OCI-LY3 (cell line): Measurements from ENCODE around the gene EMC6.
A peak's percentile ranks its signal among the peaks of the same experiment; 100 is the strongest.

Source experiments
- H2AFZ ChIP-seq: fragments of 200-600, 300-600 bp; shearing (Covaris generic); 2 replicates; pipeline ENCODE4 v1.6.0; 2014; ENCODE audit warnings: antibody characterized with exemption, low read depth, low read length
- H3K27ac ChIP-seq: fragments of 200-600, 300-600 bp; sonication (generic); 2 replicates; pipeline ENCODE4 v1.5.1; 2014; ENCODE audit warnings: mild to moderate bottlenecking, low read length, moderate library complexity, mixed read lengths
- H3K27me3 ChIP-seq: fragments of 200-600, 300-600 bp; sonication (generic); 2 replicates; pipeline ENCODE4 v1.6.1; 2014; ENCODE audit warnings: low read depth, low read length, mixed read lengths
- H3K36me3 ChIP-seq: fragments of 200-600, 300-600 bp; sonication (generic); replicated peaks from 2 replicates; pipeline ENCODE3; 2014; ENCODE audit warnings: low read depth, low read length, mixed read lengths
- H3K4me1 ChIP-seq: fragments of 300-600, 200-600 bp; sonication (generic); 2 replicates; pipeline ENCODE4 v1.6.1; 2014; ENCODE audit warnings: low read length, mixed read lengths
- H3K4me2 ChIP-seq: fragments of 200-600, 300-600 bp; sonication (generic); 2 replicates; pipeline ENCODE4 v1.6.1; 2014; ENCODE audit warnings: low read length, mixed read lengths
- H3K4me3 ChIP-seq: fragments of 300-600, 200-600 bp; sonication (generic); 2 replicates; pipeline ENCODE4 v1.5.1; 2014; ENCODE audit warnings: antibody characterized with exemption, mild to moderate bottlenecking, low read length, moderate library complexity
- H3K79me2 ChIP-seq: fragments of 300-600, 200-600 bp; shearing (Covaris generic); 2 replicates; pipeline ENCODE4 v1.6.1; 2014; ENCODE audit warnings: mild to moderate bottlenecking, low read length, mixed read lengths
- H3K9ac ChIP-seq: fragments of 300-600, 200-600 bp; shearing (Covaris generic); 2 replicates; pipeline ENCODE4 v1.6.0; 2014; ENCODE audit warnings: mild to moderate bottlenecking, low read length, moderate library complexity
- H3K9me3 ChIP-seq: fragments of 200-600, 300-600 bp; shearing (Covaris generic); 2 replicates; pipeline ENCODE4 v1.6.1; 2014; ENCODE audit warnings: low read length, mixed read lengths; ENCODE audit not compliant: insufficient read depth
- H4K20me1 ChIP-seq: fragments of 200-600, 300-600 bp; sonication (generic); 2 replicates; pipeline ENCODE4 v1.6.1; 2016; ENCODE audit warnings: low read length, mixed read lengths; ENCODE audit not compliant: insufficient read depth
- CTCF ChIP-seq: fragments of 200-600, 300-600 bp; sonication (generic); IDR thresholded peaks from 2 replicates; pipeline ENCODE4 v1.5.1; 2014; ENCODE audit warnings: antibody characterized with exemption, low read length, low read depth
- EZH2phosphoT487 ChIP-seq: fragments of 200-600 bp; shearing (Covaris generic); IDR thresholded peaks from 2 replicates; pipeline ENCODE4 v1.6.1; 2018; ENCODE audit warnings: antibody characterized with exemption, mixed run types, low read depth

The EMC6 gene

GRCh38 chr17:3647251-3647650, 21.4 kb upstream of the EMC6 start:
- Histone ChIP-seq H3K27me3 (no peaks in the 10 kb centered on the region), H3K9ac (no peak overlapping the region), H2AFZ (no peak overlapping the region), H3K4me3 (no peak overlapping the region), H3K27ac (no peak overlapping the region), H4K20me1 (no peaks in the 10 kb centered on the region), H3K79me2 (no peaks in the 10 kb centered on the region), H3K36me3 (no peaks in the 10 kb centered on the region), H3K4me2 (no peak overlapping the region), H3K4me1 (peaks cover 8% of the 10 kb centered on the region), H3K9me3 (no peaks in the 10 kb centered on the region)
- no peak for TF ChIP-seq EZH2phosphoT487
- no peak for TF ChIP-seq CTCF

- H3K27me3 ChIP-seq: no peaks in the 10 kb centered on the region
Measured at GRCh38 chr17:3647769-3648555, 20.6 kb upstream of the EMC6 start.

DNA sequence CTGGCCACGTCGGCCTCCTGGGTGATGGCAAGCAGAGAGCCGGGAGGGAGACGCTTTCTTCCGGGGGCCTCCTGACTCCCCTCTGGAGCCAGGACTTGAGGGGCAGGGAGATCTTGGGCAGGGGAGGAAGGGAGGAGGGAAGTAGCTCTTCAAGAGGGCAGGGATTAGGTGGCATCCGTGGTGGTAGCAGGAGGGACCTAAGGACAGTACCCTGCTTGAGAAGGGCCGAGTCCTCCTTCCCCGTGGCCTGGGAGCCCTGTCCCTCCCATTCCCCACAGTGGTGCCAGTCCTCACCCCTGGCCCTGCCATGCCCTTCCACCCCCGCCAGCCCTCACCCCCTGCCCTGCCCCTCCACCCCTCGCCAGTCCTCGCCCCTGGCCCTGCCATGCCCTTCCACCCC, 12.8 kb upstream of the EMC6 start:
- Histone ChIP-seq H3K4me3 (no peak overlapping the region), H2AFZ (no peak overlapping the region), H3K9ac (no peak overlapping the region), H3K27ac (no peak overlapping the region), H3K36me3 (no peaks in the 10 kb centered on the region), H3K4me2 (no peak overlapping the region), H4K20me1 (no peaks in the 10 kb centered on the region), H3K9me3 (no peaks in the 10 kb centered on the region), H3K4me1 (no peaks in the 10 kb centered on the region), H3K79me2 (no peaks in the 10 kb centered on the region), H3K27me3 (no peaks in the 10 kb centered on the region)
- TF ChIP-seq CTCF (no peak), EZH2phosphoT487 (no peak)

More at GRCh38 chr17:3647769-3648555, 20.6 kb upstream of the EMC6 start:
- Histone ChIP-seq H3K4me2 (no peak overlapping the region), H3K79me2 (no peaks in the 10 kb centered on the region), H3K36me3 (no peaks in the 10 kb centered on the region), H2AFZ (no peak overlapping the region), H3K4me3 (no peak overlapping the region), H3K4me1 (peaks cover 8% of the 10 kb centered on the region), H3K9me3 (no peaks in the 10 kb centered on the region), H3K27ac (no peak overlapping the region), H3K9ac (no peak overlapping the region), H4K20me1 (no peaks in the 10 kb centered on the region)
- TF ChIP-seq CTCF (peak; percentile 48), EZH2phosphoT487 (no peak)

- Histone ChIP-seq H2AFZ (no peak overlapping the region), H3K4me3 (no peak overlapping the region), H3K79me2 (no peaks in the 10 kb centered on the region), H4K20me1 (no peaks in the 10 kb centered on the region), H3K9ac (no peak overlapping the region), H3K9me3 (no peaks in the 10 kb centered on the region), H3K27ac (no peak overlapping the region), H3K4me1 (no peaks in the 10 kb centered on the region), H3K27me3 (no peaks in the 10 kb centered on the region), H3K4me2 (no peak overlapping the region), H3K36me3 (no peaks in the 10 kb centered on the region)
- TF ChIP-seq EZH2phosphoT487 (no peak), CTCF (no peak)
Measured at GRCh38 chr17:3656353-3656752, 12.3 kb upstream of the EMC6 start.
